ENCODE measurements around the gene SERGEF. TPM values are rescaled to one million over a fixed set of nuclear protein-coding genes. Genes with fewer than 3 reads are reported as not detected.

Gene SERGEF
- 10 to 100 TPM; 17.6 to 22.5 (median 18.6) TPM for total RNA-seq

GRCh38 chr11:18012906-18013781, at the start of gene SERGEF:
SERGEF (minus strand) TSS chr11:18013047; CDS start chr11:18013010, 37 bp downstream.
- Mint-ChIP-seq H3K4me3 (peak within 1 kb of the TSS; percentile 98), H3K36me3 (ENCODE audit: insufficient read depth) (peaks cover 2% of the 10 kb centered on the region), H3K9me3 (peaks cover 4% of the 10 kb centered on the region), H3K27me3 (ENCODE audit: low read depth) (no peaks in the 10 kb centered on the region), H3K4me1 (ENCODE audit: low read depth) (peaks cover 37% of the 10 kb centered on the region)
- ATAC-seq (peak; percentile 90 to 92), DNase-seq (peak; percentile 87)

- no peak for DNase-seq
- H3K36me3 Mint-ChIP-seq (ENCODE audit: insufficient read depth): peaks cover 2% of the 10 kb centered on the region
- H3K27me3 Mint-ChIP-seq (ENCODE audit: low read depth): no peaks in the 10 kb centered on the region
- no peak overlapping the region for H3K4me3 Mint-ChIP-seq
- no peaks in the 10 kb centered on the region for H3K9me3 Mint-ChIP-seq
- ATAC-seq: no peak
- H3K4me1 Mint-ChIP-seq (ENCODE audit: low read depth): no peaks in the 10 kb centered on the region
These were observed 48.5 kb upstream of the SERGEF start for GRCh38 chr11:18061351-18061750.

- ATAC-seq: no peak
- Mint-ChIP-seq H3K36me3 (ENCODE audit: insufficient read depth) (peaks cover 7% of the 10 kb centered on the region), H3K4me3 (no peak overlapping the region), H3K27me3 (ENCODE audit: low read depth) (no peaks in the 10 kb centered on the region), H3K4me1 (ENCODE audit: low read depth) (no peaks in the 10 kb centered on the region), H3K9me3 (no peaks in the 10 kb centered on the region)
- no peak for DNase-seq
These were observed 43.8 kb upstream of the SERGEF start for GRCh38 chr11:18056561-18057181.

GRCh38 chr11:18054511-18055103, 41.8 kb upstream of the SERGEF start:
- ATAC-seq (no peak), DNase-seq (no peak)
- no peaks in the 10 kb centered on the region for H3K9me3 Mint-ChIP-seq
- H3K4me1 Mint-ChIP-seq (ENCODE audit: low read depth): no peaks in the 10 kb centered on the region
- H3K36me3 Mint-ChIP-seq (ENCODE audit: insufficient read depth): peaks cover 5% of the 10 kb centered on the region
- H3K4me3 Mint-ChIP-seq: no peak overlapping the region
- no peaks in the 10 kb centered on the region for H3K27me3 Mint-ChIP-seq (ENCODE audit: low read depth)

- DNase-seq (no peak), ATAC-seq (no peak)
- Mint-ChIP-seq H3K9me3 (peaks cover 13% of the 10 kb centered on the region), H3K4me3 (no peak overlapping the region), H3K27me3 (ENCODE audit: low read depth) (peaks cover 24% of the 10 kb centered on the region), H3K36me3 (ENCODE audit: insufficient read depth) (peaks cover 5% of the 10 kb centered on the region), H3K4me1 (ENCODE audit: low read depth) (no peaks in the 10 kb centered on the region)
These were observed 38.0 kb upstream of the SERGEF start for GRCh38 chr11:18050848-18051247.

- Mint-ChIP-seq H3K36me3 (ENCODE audit: insufficient read depth) (no peaks in the 10 kb centered on the region), H3K4me3 (no peak within 1 kb of the TSS), H3K27me3 (ENCODE audit: low read depth) (peaks cover 48% of the 10 kb centered on the region), H3K9me3 (peaks cover 13% of the 10 kb centered on the region), H3K4me1 (ENCODE audit: low read depth) (no peaks in the 10 kb centered on the region)
- DNase-seq: no peak
- ATAC-seq: no peak
These were observed 33.4 kb upstream of the SERGEF start, which contains the start of gene TPH1 for GRCh38 chr11:18046116-18046777. TPH1 (minus strand) TSS chr11:18046269; CDS start chr11:18040762, 5,507 bp downstream.

- DNase-seq: no peak
- Mint-ChIP-seq H3K4me1 (ENCODE audit: low read depth) (no peaks in the 10 kb centered on the region), H3K36me3 (ENCODE audit: insufficient read depth) (no peaks in the 10 kb centered on the region), H3K4me3 (no peak overlapping the region), H3K9me3 (no peaks in the 10 kb centered on the region), H3K27me3 (ENCODE audit: low read depth) (peaks cover 1% of the 10 kb centered on the region)
- no peak for ATAC-seq
These were observed 23.6 kb upstream of the SERGEF start for GRCh38 chr11:18036456-18036855.

- Mint-ChIP-seq H3K36me3 (ENCODE audit: insufficient read depth) (peaks cover 2% of the 10 kb centered on the region), H3K27me3 (ENCODE audit: low read depth) (no peaks in the 10 kb centered on the region), H3K4me3 (no peak overlapping the region), H3K9me3 (no peaks in the 10 kb centered on the region), H3K4me1 (ENCODE audit: low read depth) (no peaks in the 10 kb centered on the region)
- ATAC-seq: no peak
- no peak for DNase-seq
These were observed 14.6 kb upstream of the SERGEF start for GRCh38 chr11:18027475-18027874.

- ATAC-seq (no peak), DNase-seq (no peak)
- peaks cover 2% of the 10 kb centered on the region for H3K36me3 Mint-ChIP-seq (ENCODE audit: insufficient read depth)
- H3K9me3 Mint-ChIP-seq: no peaks in the 10 kb centered on the region
- no peak overlapping the region for H3K4me3 Mint-ChIP-seq
- H3K4me1 Mint-ChIP-seq (ENCODE audit: low read depth): no peaks in the 10 kb centered on the region
- H3K27me3 Mint-ChIP-seq (ENCODE audit: low read depth): no peaks in the 10 kb centered on the region
These were observed 9.6 kb upstream of the SERGEF start for GRCh38 chr11:18022419-18022818.

GRCh38 chr11:18019650-18020049, 6.8 kb upstream of the SERGEF start:
- DNase-seq (no peak), ATAC-seq (no peak)
- Mint-ChIP-seq H3K4me1 (ENCODE audit: low read depth) (peaks cover 8% of the 10 kb centered on the region), H3K36me3 (ENCODE audit: insufficient read depth) (no peaks in the 10 kb centered on the region), H3K4me3 (no peak overlapping the region), H3K9me3 (no peaks in the 10 kb centered on the region), H3K27me3 (ENCODE audit: low read depth) (no peaks in the 10 kb centered on the region)

- H3K27me3 Mint-ChIP-seq (ENCODE audit: low read depth): no peaks in the 10 kb centered on the region
- H3K9me3 Mint-ChIP-seq: peaks cover 2% of the 10 kb centered on the region
- DNase-seq: no peak
- H3K4me3 Mint-ChIP-seq: no peak overlapping the region
- H3K4me1 Mint-ChIP-seq (ENCODE audit: low read depth): peaks cover 28% of the 10 kb centered on the region
- ATAC-seq: no peak
- H3K36me3 Mint-ChIP-seq (ENCODE audit: insufficient read depth): peaks cover 2% of the 10 kb centered on the region
These were observed 3.9 kb upstream of the SERGEF start for GRCh38 chr11:18016789-18017188.

GRCh38 chr11:18014876-18015275, 2.0 kb upstream of the SERGEF start:
- ATAC-seq (no peak), DNase-seq (no peak)
- Mint-ChIP-seq H3K36me3 (ENCODE audit: insufficient read depth) (peaks cover 2% of the 10 kb centered on the region), H3K4me1 (ENCODE audit: low read depth) (peaks cover 37% of the 10 kb centered on the region), H3K4me3 (no peak overlapping the region), H3K27me3 (ENCODE audit: low read depth) (no peaks in the 10 kb centered on the region), H3K9me3 (peaks cover 4% of the 10 kb centered on the region)

GRCh38 chr11:18013790-18014507, 1.1 kb upstream of the SERGEF start:
- Mint-ChIP-seq H3K4me3 (peak overlapping the region; percentile 98), H3K9me3 (peaks cover 4% of the 10 kb centered on the region), H3K27me3 (ENCODE audit: low read depth) (no peaks in the 10 kb centered on the region), H3K4me1 (ENCODE audit: low read depth) (peaks cover 37% of the 10 kb centered on the region), H3K36me3 (ENCODE audit: insufficient read depth) (peaks cover 2% of the 10 kb centered on the region)
- DNase-seq (no peak), ATAC-seq (no peak)

All from activated T-cell treated with anti-CD3 and anti-CD28 coated beads, Interleukin-2, amount 50 U/mL, for 4 hours (primary cell).